Pancreas (tissue), 10 donors: ENCODE results near the gene CDKN1A. TPM values are rescaled to one million over a fixed set of nuclear protein-coding genes. Genes with fewer than 3 reads are reported as not detected.

Experiments
- ATAC-seq, 4 donors: fragments of 200-7000 bp; cut with Tn5 transposase; one replicate each; pipeline versions ENCODE4 v1.8.0 to v1.9.1; 2020; ENCODE audit warnings: mild to moderate bottlenecking in 4 of 4, moderate library complexity in 4 of 4
- DNase-seq, 6 donors: peaks; one replicate each; pipeline ENCODE4 v3.0.0-alpha.2; 2020
- FAIRE-seq: peaks from 2 replicates; lab custom pipeline; 2012; peaks lifted over from hg19 to GRCh38; lab: Jason Lieb, UNC
- H3K27ac ChIP-seq, 4 donors: fragments of 200-600 bp; sonication (generic); 1 replicate in 3 of 4; 2 replicates in 1 of 4; pipeline versions ENCODE4 v1.5.0 to v1.8.0; 2020
- H3K27me3 ChIP-seq, 4 donors: fragments of 200-600 bp; one replicate each; pipeline ENCODE4 v1.8.0; 2021
- H3K36me3 ChIP-seq, 3 donors: fragments of 200-600 bp; sonication (generic) in 1 of 3; one replicate each; pipeline versions ENCODE4 v1.5.0 to v1.8.0; 2020 to 2021
- H3K4me1 ChIP-seq, 3 donors: fragments of 200-600 bp; one replicate each; pipeline ENCODE4 v1.8.0; 2021
- H3K4me3 ChIP-seq, 4 donors: fragments of 200-600 bp; sonication (generic) in 2 of 4; one replicate each; pipeline versions ENCODE4 v1.5.0 to v1.8.0; 2020 to 2021
- H3K9me3 ChIP-seq, 4 donors: fragments of 200-600 bp; one replicate each; pipeline ENCODE4 v1.8.0; 2021
- WGBS, 2 donors: extraction: QIAGEN DNeasy Blood & Tissue Kit; methylation state at CpG; one replicate each; pipeline ENCODE4 v1.1.7; 2013; 5-methylcytosine and 5-hydroxymethylcytosine counted together
- intact Hi-C, 3 donors: fragments of 100-400 bp; cut with DNase I; formaldehyde crosslinking; loops; one replicate each; pipeline versions ENCODE4 v1.11.1 to v1.14.2; 2022
- polyA plus RNA-seq, 2 donors: library from polyadenylated mRNA; stranded (reverse); fragments of 200-250 nt; gene quantifications; one replicate each; pipeline ENCODE4 v1.2.3, GENCODE V29; 2013
- total RNA-seq, 6 donors: library from RNA; stranded (reverse); fragmentation: NEBNext Ultra II Directional in 4 of 6; extraction: Animal tissue kit (Norgen Biotek cat#: 25700) in 4 of 6; gene quantifications; one replicate each; pipeline versions ENCODE4 v1.2.1 to v1.2.4, GENCODE V29; 2021 to 2023
- TF ChIP-seq, protein P1 (sequence below), 4 donors: fragments of 200-600 bp; sonication (generic) in 3 of 4; IDR thresholded peaks; one replicate each; pipeline versions ENCODE4 v1.5.0 to v1.8.0; 2021; ENCODE audit warnings: antibody characterized with exemption in 4 of 4
- donor health status: healthy with polysubstance abuse.
- donor health status: DM: no; HTN: no; CAD: no; lungs with moderate emphysema.
- donor health status: DM: no; HTN: no; CAD: no.
- donor health status: control.
- donor health status: control.
- donor health status: Bipolar disorder and iron deficiency.
- donor health status: DM: yes; HTN: yes; CAD: no.
- donor health status: DM: no; HTN: no; CAD: no.
- donor health status: DM: no; HTN: no; CAD: no.
- donor health status: DM: yes; HTN: yes; CAD: no.

The CDKN1A gene
- total and polyA plus RNA-seq, 8 donors = 22.3 to 178 (median 44.1) TPM

DNA sequence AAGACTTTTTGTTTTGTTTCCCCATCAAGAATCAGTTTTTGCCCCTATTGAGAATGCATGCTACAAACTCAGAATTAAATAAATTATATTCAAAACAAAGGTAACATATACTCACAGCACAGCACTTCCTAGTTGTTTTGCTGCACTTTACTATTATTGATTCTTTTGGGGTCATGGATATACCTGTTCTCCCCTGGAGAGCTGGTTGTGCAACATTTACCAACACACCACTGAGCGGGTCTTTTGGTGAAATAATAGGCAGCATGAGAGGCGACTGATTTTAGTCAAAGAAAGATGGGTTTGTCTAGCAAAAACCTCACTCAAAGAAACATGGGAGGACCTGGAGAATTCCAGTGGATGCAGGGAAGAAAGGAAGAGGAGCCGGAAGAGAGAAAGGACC lies 39.9 kb upstream of the CDKN1A start:
- H3K27me3 ChIP-seq = no peaks in the 10 kb centered on the region
- peaks cover 21 to 22% (median 21%) of the 10 kb centered on the region in 3 donors for H3K4me1 ChIP-seq
- ATAC-seq = no peak
- 76 to 83% methylated on average over 3 of the region's 3 CpGs for WGBS, 2 donors
- H3K9me3 ChIP-seq = no peaks in the 10 kb centered on the region
- no peak for FAIRE-seq
- intact Hi-C loops = no loop called here
- DNase-seq = no peak
- no peak overlapping the region for H3K27ac ChIP-seq
- TF ChIP-seq, protein P1, sequence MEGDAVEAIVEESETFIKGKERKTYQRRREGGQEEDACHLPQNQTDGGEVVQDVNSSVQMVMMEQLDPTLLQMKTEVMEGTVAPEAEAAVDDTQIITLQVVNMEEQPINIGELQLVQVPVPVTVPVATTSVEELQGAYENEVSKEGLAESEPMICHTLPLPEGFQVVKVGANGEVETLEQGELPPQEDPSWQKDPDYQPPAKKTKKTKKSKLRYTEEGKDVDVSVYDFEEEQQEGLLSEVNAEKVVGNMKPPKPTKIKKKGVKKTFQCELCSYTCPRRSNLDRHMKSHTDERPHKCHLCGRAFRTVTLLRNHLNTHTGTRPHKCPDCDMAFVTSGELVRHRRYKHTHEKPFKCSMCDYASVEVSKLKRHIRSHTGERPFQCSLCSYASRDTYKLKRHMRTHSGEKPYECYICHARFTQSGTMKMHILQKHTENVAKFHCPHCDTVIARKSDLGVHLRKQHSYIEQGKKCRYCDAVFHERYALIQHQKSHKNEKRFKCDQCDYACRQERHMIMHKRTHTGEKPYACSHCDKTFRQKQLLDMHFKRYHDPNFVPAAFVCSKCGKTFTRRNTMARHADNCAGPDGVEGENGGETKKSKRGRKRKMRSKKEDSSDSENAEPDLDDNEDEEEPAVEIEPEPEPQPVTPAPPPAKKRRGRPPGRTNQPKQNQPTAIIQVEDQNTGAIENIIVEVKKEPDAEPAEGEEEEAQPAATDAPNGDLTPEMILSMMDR (IDR thresholded peaks at IDR 0.05) = no peak
- no peaks in the 10 kb centered on the region for H3K36me3 ChIP-seq
- no peak overlapping the region for H3K4me3 ChIP-seq

DNA sequence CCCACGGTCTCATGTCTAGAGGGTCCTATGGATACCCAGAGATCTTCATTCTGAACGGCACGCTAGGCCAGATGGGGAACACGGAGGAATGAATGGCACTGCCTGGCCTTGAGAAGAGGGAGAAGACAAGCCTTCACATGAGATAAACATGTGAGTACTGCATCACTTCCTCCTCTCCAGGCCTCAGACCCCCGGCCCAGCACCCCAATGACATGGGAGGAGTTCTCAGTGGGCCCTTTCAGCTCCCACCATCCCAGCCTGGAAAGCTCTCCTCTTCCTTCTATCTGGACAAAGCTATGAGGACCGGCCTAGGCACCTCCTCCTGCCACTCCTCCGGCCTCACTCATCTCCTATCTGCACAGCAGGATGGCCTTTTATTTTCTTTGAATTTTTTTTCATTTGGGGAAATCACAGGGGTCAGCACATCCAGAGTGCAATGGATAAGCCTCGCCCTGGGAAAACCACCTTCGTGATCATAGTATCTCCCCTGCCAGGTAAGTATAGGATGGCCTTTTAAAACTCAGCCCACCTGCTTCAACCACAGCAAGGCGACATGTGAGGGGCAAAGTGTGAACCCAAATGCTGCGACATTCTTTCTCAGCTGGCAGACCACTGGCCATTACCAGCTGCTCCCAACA lies 39.2 kb upstream of the CDKN1A start:
- WGBS, 2 donors = 87 to 92% methylated on average over 11 of the region's 11 CpGs
- peaks cover 19 to 25% (median 20%) of the 10 kb centered on the region in 3 donors for H3K4me1 ChIP-seq
- no peaks in the 10 kb centered on the region for H3K9me3 ChIP-seq
- DNase-seq = no peak
- no peak for FAIRE-seq
- no peaks in the 10 kb centered on the region for H3K36me3 ChIP-seq
- TF ChIP-seq, protein P1 (IDR thresholded peaks at IDR 0.05) = no peak
- no peaks in the 10 kb centered on the region for H3K27me3 ChIP-seq
- ATAC-seq = no peak
- intact Hi-C loops = no loop called here
- no peak overlapping the region for H3K27ac ChIP-seq
- no peak overlapping the region for H3K4me3 ChIP-seq

DNA sequence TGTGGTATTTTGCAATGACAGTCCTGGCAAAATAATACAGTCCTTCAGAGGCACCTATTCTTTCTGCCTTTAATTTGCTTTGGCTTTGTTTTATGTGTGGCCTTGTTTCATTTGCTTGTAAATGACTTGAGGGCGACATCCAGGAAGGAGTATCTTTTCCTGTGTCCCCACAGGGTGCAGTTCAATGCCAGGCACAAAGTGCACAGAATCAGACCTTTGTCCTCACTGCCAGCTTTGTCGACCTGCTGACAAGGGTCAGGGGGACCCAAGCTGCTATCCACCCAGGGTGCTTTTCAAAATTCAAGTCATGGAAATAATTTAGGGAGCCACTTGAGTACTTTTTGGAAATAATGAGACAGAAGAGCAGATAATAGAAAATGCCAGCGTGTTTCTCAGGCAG lies 37.0 kb upstream of the CDKN1A start:
- Histone ChIP-seq H3K27ac (no peak overlapping the region), H3K4me3 (no peak overlapping the region), H3K4me1 (peaks cover 14 to 21% (median 14%) of the 10 kb centered on the region in 3 donors), H3K27me3 (no peaks in the 10 kb centered on the region), H3K9me3 (no peaks in the 10 kb centered on the region), H3K36me3 (no peaks in the 10 kb centered on the region)
- no peak for DNase-seq
- no peak for FAIRE-seq
- intact Hi-C loops = no loop called here
- ATAC-seq = no peak
- WGBS, 2 donors = 67 to 78% methylated on average over 3 of the region's 3 CpGs
- TF ChIP-seq, protein P1 (IDR thresholded peaks at IDR 0.05) = no peak

- no peak overlapping the region for H3K4me3 ChIP-seq
- DNase-seq (peak; percentile 81 to 96 (median 90)), ATAC-seq (peak; percentile 96 to 97 (median 97)), FAIRE-seq (no peak)
- TF ChIP-seq, protein P1 (IDR thresholded peaks at IDR 0.05) = no peak
- no peaks in the 10 kb centered on the region for H3K36me3 ChIP-seq
- H3K27ac ChIP-seq = peak overlapping the region; percentile 65 to 75 (median 70)
- H3K27me3 ChIP-seq = no peaks in the 10 kb centered on the region
- H3K9me3 ChIP-seq = no peaks in the 10 kb centered on the region
- H3K4me1 ChIP-seq = peaks cover 14 to 21% (median 14%) of the 10 kb centered on the region in 3 donors
- intact Hi-C loops = no loop called here
- 13 to 15% methylated on average over 8 of the region's 8 CpGs for WGBS, 2 donors
Measured at GRCh38 chr6:36642913-36643817, 35.3 kb upstream of the CDKN1A start.
